Measurements from ENCODE around the gene POGZ.
"Not testable (repeated sequence)": the region's sequence is repeated elsewhere in the genome, so short reads cannot be mapped to it uniquely, and the experiment has no call there.

POGZ gene

DNA sequence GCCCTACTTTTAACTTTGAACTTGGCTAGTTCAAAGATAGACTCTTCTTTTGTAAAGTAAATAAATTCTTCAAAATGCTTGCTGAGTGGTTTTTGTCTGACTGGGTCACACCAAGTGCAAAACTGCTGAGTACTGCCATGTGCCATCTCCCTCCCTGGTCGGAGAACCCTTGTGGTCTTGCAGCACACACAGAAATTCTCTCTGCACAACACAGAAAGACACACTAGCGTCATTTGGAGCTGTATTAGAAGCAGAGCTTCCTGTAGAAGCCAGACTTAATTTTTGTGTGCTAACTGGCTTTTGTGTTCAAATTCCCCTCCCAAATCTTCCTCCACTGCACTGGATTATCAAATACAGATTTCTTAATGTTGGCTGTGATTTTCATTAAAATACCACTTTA, 57.4 kb downstream of the POGZ start:
- ATAC-seq (replicated peaks) (no peak), DNase-seq (no peak)
- Mint-ChIP-seq H3K9me3 (no peaks in the 10 kb centered on the region), H3K4me1 (ENCODE audit: low read depth in 2 of 2) (peaks cover 18 to 22% of the 10 kb centered on the region in 2 donors), H3K27me3 (no peaks in the 10 kb centered on the region), H3K27ac (peak overlapping the region; percentile 76 to 100), H3K4me3 (peak overlapping the region in 1 of 2 donors; percentile 99), H3K36me3 (ENCODE audit: insufficient read depth) (peaks cover 61% of the 10 kb centered on the region)

DNA sequence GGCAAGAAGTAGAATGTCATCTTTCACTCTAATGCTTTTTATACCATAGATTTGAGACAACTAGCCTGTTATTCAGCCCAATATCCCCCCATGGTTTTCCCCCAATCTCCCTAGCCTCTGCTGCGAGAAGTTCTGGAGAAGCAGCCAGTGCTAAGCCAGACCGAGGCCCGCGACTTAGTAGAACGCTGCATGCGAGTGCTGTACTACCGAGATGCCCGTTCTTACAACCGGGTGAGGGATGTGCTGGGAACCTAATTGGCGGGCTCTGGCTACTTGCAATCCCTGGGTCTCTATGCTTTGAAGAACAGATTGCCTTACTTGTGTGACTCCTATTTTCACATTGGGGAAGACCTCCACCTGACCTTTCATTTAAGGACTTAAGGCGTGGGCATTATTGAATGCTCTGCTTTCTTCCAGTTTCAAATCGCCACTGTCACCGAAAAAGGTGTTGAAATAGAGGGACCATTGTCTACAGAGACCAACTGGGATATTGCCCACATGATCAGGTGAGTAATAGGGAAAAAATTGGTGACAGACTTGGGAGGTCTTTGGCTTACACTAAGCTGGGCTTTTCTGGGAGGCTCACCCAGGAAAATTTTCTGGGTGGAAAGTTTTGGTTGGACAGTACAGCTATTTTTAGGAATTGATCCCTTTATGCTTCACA, 58.0 kb downstream of the POGZ start:
- Mint-ChIP-seq H3K36me3 (ENCODE audit: insufficient read depth) (peaks cover 58% of the 10 kb centered on the region), H3K27me3 (no peaks in the 10 kb centered on the region), H3K4me1 (ENCODE audit: low read depth in 2 of 2) (peaks cover 18 to 22% of the 10 kb centered on the region in 2 donors), H3K9me3 (no peaks in the 10 kb centered on the region), H3K4me3 (peak overlapping the region; percentile 99 to 100), H3K27ac (peak overlapping the region; percentile 100)
- no peak for ATAC-seq (replicated peaks)
- no peak for DNase-seq

DNA sequence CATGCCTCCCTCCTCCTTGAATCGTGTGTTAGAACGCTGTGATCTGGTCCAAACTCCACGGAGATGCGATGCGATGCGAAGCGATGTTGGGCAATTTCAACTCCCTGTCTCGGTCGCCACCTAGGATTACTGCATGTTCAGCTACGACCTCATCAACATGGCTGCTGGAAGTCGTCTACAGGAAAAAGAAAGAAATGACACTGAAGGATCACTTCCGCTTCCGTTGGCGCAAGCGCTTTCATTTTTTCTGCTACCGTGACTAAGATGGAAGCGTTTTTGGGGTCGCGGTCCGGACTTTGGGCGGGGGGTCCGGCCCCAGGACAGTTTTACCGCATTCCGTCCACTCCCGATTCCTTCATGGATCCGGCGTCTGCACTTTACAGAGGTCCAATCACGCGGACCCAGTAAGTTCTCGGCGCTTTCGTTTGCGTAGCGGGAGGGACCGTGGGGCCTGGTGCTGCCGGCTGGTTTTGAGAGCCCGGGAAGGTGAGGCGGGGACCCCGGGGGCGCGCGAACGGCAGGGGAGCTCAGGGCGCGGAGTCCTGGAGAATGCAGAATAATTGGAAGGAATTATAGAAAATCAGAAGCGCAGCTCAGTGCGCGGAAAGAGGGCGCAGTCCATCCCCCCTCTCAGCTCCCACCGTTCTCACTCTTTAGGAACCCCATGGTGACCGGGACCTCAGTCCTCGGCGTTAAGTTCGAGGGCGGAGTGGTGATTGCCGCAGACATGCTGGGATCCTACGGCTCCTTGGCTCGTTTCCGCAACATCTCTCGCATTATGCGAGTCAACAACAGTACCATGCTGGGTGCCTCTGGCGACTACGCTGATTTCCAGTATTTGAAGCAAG, 59.7 kb downstream of the POGZ start, which contains the start of gene PSMB4:
Gene PSMB4 (plus strand): TSS at position 250 of the 848 bp plus-strand sequence. CDS start 15 bp downstream, at position 265.
- Mint-ChIP-seq H3K27me3 (no peaks in the 10 kb centered on the region), H3K4me3 (peak within 1 kb of the TSS; percentile 99 to 100), H3K4me1 (ENCODE audit: low read depth in 2 of 2) (peaks cover 16 to 22% of the 10 kb centered on the region in 2 donors), H3K9me3 (no peaks in the 10 kb centered on the region), H3K36me3 (ENCODE audit: insufficient read depth) (peaks cover 43% of the 10 kb centered on the region), H3K27ac (peak within 1 kb of the TSS; percentile 100)
- peak; percentile 94 for ATAC-seq (replicated peaks)
- DNase-seq, result peak; percentile 76 to 82 (median 78)

DNA sequence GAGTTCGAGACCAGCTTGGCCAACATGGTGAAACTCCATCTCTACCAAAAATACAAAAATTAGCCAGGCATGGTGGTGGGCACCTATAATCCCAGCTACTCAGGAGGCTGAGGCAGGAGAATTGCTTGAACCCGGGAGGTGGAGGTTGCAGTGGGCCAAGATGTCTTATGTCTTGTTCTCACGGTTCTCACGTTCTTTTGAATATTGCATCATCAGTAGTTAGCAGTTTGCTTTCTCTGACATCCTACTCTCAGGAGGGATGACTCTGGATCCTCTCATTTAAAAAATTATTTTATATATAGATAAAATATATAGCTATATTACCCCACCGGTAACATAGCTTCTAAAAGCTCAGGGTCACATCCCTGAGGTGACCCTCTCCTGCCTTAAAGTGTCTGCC, 63.0 kb downstream of the POGZ start:
- DNase-seq; H3K9me3 Mint-ChIP-seq; ATAC-seq (replicated peaks); H3K4me3 Mint-ChIP-seq; H3K27ac Mint-ChIP-seq; H3K27me3 Mint-ChIP-seq: not testable (repeated sequence)
- Mint-ChIP-seq H3K4me1 (ENCODE audit: low read depth in 2 of 2) (peaks cover 16 to 21% of the 10 kb centered on the region in 2 donors), H3K36me3 (ENCODE audit: insufficient read depth) (peaks cover 33% of the 10 kb centered on the region)

DNA sequence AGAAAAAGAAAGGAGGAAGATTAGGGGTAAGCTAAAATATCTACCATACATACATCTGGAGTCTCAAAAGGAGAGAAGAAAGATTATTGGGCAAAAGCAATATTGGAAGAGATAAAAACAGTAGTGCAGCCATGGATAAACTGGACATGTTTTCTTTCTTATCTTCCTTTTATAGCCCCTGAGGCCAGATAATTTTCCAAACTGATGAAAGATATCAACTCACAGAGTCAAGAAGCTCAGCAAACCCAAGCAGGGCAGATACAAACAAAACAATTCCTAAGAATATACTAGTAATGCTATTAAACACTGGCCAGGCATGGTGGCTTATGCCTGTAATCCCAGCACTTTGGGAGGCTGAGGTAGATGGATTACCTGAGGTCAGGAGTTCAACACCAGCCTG, 65.7 kb downstream of the POGZ start:
- Mint-ChIP-seq H3K27ac (no peak overlapping the region), H3K9me3 (no peaks in the 10 kb centered on the region), H3K4me1 (ENCODE audit: low read depth in 2 of 2) (no peaks in the 10 kb centered on the region), H3K36me3 (ENCODE audit: insufficient read depth) (peaks cover 6% of the 10 kb centered on the region), H3K4me3 (no peak overlapping the region), H3K27me3 (no peaks in the 10 kb centered on the region)
- DNase-seq (no peak), ATAC-seq (replicated peaks) (no peak)

DNA sequence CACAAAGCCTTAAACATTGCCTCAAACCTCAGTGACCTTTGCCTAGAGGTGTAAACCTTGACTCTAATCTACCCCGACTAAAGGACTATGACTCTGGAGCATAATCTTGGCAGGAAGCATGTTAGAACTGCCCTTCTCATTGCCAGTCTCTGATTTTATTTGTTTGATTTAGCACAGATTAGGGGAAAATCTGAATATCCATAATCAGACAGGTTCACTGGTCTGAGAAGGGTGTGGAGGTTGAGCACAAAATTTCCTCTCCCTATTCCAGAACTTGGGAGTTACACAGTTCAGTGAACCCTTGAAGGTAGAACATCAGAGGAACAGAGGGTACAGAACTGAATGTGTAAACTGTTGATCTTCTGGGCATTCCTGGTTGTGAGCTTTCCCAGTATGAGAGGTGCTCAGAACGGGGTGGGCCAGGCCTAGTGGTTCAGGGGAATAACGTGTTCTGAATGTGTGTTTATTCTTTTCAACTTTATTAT, 68.2 kb downstream of the POGZ start:
- no peaks in the 10 kb centered on the region for H3K27me3 Mint-ChIP-seq
- no peak overlapping the region for H3K4me3 Mint-ChIP-seq
- no peaks in the 10 kb centered on the region for H3K4me1 Mint-ChIP-seq (ENCODE audit: low read depth in 2 of 2)
- peaks cover 6% of the 10 kb centered on the region for H3K36me3 Mint-ChIP-seq (ENCODE audit: insufficient read depth)
- H3K27ac Mint-ChIP-seq, result no peak overlapping the region
- no peaks in the 10 kb centered on the region for H3K9me3 Mint-ChIP-seq
- DNase-seq (no peak), ATAC-seq (replicated peaks) (no peak)

DNA sequence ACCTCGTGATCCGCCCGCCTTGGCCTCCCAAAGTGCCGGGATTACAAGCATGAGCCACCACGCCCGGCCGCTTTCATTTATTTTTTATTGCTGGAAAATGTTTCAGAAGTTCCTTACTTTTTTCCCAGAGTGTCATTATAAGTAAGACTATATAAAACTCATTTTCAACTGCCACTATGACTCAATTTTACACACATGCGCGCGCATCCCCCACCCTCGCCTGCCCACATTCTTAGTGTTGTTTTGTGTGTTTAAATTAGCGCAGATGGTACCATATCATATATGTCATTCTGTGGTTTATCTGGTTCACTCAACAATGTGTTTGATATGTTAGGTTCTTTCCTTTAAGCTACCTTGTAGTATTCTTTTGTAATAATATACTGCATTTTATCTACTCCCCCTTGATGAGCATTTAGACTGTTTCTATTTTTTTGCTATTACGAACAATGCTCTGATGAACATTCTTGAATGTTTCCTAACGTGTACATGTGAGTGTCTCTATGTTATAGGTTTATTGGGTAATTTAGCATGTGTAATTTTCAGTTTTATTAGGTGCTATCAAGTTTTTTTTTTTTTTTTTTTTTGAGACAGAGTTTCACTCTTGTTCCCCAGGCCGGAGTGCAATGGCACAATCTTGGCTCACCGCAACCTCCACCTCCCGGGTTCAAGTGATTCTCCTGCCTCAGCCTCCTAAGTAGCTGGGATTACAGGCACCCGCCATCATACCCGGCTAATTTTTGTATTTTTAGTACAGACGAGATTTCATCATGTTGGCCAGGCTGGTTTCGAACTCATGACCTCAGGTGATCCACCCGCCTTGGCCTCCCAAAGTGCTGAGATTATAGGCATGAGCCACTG, 68.8 kb downstream of the POGZ start:
- not testable (repeated sequence) for H3K4me1 Mint-ChIP-seq (ENCODE audit: low read depth in 2 of 2); H3K9me3 Mint-ChIP-seq; H3K27me3 Mint-ChIP-seq; H3K36me3 Mint-ChIP-seq (ENCODE audit: insufficient read depth); H3K4me3 Mint-ChIP-seq; H3K27ac Mint-ChIP-seq; DNase-seq; ATAC-seq (replicated peaks)

DNA sequence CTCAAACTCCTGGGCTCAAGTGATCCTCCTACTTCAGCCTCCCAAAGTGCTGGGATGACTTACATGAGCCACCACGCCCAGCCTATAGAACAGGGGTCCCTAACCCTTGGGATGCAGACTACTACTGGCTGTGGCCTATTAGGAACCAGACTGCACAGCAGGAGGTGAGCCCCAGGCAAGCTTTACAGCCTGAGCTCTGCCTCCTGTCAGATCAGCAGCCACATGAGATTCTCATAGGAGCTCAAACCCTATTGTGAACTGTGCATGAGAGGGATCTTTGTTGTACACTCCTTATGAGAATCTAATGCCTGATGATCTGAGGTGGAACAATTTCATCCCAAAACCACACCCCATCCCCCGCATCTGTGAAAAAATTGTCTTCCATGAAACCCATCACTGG, 73.3 kb downstream of the POGZ start:
- no peak overlapping the region for H3K27ac Mint-ChIP-seq
- no peak for DNase-seq
- H3K4me3 Mint-ChIP-seq, result no peak overlapping the region
- H3K9me3 Mint-ChIP-seq, result no peaks in the 10 kb centered on the region
- no peaks in the 10 kb centered on the region for H3K4me1 Mint-ChIP-seq (ENCODE audit: low read depth in 2 of 2)
- H3K36me3 Mint-ChIP-seq (ENCODE audit: insufficient read depth), result no peaks in the 10 kb centered on the region
- no peaks in the 10 kb centered on the region for H3K27me3 Mint-ChIP-seq
- no peak for ATAC-seq (replicated peaks)

DNA sequence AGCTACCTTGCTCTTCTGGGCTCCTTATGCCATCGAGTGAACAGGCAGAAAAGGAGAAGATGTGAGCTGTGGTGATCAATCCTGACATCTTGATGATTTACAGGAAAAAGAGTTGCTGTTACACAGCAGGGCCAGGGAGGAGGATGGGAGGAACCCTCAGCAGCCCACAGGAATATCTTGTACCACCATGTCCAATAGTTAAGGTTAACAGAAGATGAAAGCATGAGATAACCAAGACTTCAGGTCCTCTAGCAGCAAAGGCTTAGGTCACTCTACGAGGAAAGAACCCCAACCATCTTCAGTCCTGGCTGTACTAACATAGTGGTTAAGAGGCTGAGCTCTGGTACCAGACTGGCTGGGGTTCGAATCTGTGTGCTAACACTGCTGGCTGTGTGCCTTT, 74.7 kb downstream of the POGZ start:
- Mint-ChIP-seq H3K4me3 (no peak overlapping the region), H3K27ac (no peak overlapping the region), H3K4me1 (ENCODE audit: low read depth in 2 of 2) (no peaks in the 10 kb centered on the region), H3K36me3 (ENCODE audit: insufficient read depth) (no peaks in the 10 kb centered on the region), H3K9me3 (no peaks in the 10 kb centered on the region), H3K27me3 (no peaks in the 10 kb centered on the region)
- no peak for DNase-seq
- no peak for ATAC-seq (replicated peaks)

DNA sequence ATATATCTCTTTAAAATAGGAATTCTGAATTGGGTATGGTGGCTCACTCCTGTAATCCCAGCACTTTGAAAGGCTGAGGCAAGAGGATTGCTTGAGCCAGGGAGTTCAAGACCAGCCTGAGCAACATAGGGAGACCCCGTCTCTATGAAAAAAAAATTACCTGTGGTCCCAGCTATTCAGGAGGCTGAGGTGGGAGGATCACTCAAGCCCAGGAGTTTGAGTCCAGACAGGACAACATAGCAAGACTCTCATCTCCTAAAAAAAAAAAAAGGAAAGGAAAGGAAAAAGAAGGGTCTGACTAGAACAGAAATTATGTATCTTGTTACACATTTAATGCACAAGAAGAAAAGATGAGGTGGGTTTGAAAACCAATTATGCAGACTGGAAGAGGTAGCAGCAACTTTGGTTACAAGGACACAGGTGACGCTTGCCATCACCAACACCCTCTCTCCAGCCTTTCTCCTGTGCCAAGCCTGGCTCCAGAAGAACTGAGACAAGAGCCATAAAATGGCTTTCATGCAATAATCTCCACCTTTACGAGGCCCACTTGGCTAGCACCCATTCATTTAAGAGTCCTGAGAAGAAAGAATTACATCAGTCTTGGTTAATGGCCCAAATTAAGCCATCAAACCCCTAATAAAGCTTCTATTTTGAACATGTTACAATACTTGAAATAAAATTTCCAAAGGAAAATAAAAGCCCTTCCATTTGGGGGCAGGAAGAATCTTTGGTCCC, 82.0 kb downstream of the POGZ start:
- Mint-ChIP-seq H3K4me3 (no peak overlapping the region), H3K9me3 (no peaks in the 10 kb centered on the region), H3K27ac (no peak overlapping the region), H3K36me3 (ENCODE audit: insufficient read depth) (peaks cover 4% of the 10 kb centered on the region), H3K27me3 (peaks cover 0 to 17% of the 10 kb centered on the region in 2 donors), H3K4me1 (ENCODE audit: low read depth in 2 of 2) (no peaks in the 10 kb centered on the region)
- ATAC-seq (replicated peaks) (no peak), DNase-seq (no peak)

DNA sequence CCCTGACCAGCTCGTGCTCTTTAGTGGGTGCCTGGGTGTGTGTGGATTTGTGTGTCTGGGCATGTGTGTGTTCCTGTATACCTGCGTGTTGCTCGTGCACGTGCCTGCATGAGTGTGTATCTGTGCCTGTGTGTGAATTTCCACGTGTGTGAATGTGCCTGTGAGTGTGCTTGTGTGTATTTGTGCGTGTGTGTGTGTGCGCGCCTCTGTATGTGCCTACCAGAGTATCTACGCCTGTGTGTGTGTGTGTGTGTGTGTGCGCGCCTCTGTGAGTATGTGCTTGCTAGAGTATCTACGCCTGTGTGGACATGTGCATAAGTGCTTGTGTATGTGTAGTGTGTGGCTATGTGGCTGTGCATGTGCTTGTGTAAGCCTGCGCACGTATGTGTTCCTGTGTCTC, 86.1 kb downstream of the POGZ start:
- DNase-seq (no peak), ATAC-seq (replicated peaks) (no peak)
- Mint-ChIP-seq H3K4me1 (ENCODE audit: low read depth in 2 of 2) (no peaks in the 10 kb centered on the region), H3K4me3 (no peak overlapping the region), H3K27me3 (peaks cover 0 to 17% of the 10 kb centered on the region in 2 donors), H3K27ac (peak overlapping the region in 1 of 2 donors; percentile 65), H3K9me3 (no peaks in the 10 kb centered on the region), H3K36me3 (ENCODE audit: insufficient read depth) (peaks cover 4% of the 10 kb centered on the region)

DNA sequence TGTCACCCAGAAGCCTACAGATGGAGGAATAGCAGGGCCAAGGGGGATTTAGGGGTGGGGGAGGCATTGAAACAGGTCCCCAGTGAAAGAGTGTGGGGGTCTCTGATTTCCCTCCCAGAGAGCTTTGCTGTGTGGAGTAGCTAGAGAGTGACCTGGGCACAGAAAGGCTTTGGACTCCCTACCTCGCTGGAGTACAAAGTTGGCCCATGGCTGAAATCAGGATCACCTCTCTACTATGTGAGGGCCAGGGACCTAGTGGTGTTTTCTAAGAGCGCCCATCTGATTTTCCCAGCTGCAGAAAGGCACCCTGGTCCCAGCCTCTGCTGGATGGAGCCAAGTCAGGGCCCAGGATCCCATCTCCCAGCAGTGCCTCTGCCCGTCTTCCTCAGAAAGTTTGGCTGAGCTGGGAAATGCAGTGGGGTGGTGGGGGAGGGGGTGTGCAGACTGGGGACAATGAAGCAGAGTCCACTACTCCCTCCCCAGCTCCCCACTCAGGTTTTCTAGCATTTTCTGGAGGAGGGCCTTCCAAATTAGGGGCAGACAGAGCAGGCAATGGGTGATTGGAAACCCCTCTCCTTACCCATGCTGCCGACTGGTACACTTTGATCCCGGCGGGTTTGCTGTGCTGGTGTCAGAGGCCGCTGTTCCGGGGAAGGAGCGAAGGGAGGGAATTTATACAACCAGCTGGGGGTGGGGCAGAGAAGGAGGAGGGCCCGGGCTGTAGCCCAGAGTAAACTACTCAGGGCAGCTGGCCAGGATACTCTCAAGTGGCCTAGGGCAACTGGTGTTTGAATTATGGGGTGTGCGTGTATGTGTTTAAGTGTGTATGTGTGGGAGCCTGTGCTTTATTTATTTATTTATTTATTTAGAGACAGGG, 87.0 kb downstream of the POGZ start, which contains the start of gene SELENBP1:
Gene SELENBP1 (minus strand): TSS at position 648 of the 877 bp plus-strand sequence. CDS start 64 bp downstream, at position 584.
- H3K27ac Mint-ChIP-seq, result peak within 1 kb of the TSS; percentile 22 to 65

More for the DNA sequence above, 87.0 kb downstream of the POGZ start, which contains the start of gene SELENBP1:
- Mint-ChIP-seq H3K9me3 (no peaks in the 10 kb centered on the region), H3K4me3 (no peak within 1 kb of the TSS), H3K27me3 (peaks cover 0 to 13% of the 10 kb centered on the region in 2 donors), H3K4me1 (ENCODE audit: low read depth in 2 of 2) (no peaks in the 10 kb centered on the region), H3K36me3 (ENCODE audit: insufficient read depth) (peaks cover 4% of the 10 kb centered on the region)
- no peak for DNase-seq
- ATAC-seq (replicated peaks), result no peak

All from effector memory CD8-positive, alpha-beta T cell (primary cell).